Measurements from ENCODE around the gene MAB21L3. TPM values are rescaled to one million over a fixed set of nuclear protein-coding genes. Genes with fewer than 3 reads are reported as not detected.

MAB21L3 gene
- total and polyA plus RNA-seq, 2 of the 13 experiments (the other 11 are each of a cell fraction or from before 2014, with no cell fraction given): 0.55 to 4.1 TPM

DNA sequence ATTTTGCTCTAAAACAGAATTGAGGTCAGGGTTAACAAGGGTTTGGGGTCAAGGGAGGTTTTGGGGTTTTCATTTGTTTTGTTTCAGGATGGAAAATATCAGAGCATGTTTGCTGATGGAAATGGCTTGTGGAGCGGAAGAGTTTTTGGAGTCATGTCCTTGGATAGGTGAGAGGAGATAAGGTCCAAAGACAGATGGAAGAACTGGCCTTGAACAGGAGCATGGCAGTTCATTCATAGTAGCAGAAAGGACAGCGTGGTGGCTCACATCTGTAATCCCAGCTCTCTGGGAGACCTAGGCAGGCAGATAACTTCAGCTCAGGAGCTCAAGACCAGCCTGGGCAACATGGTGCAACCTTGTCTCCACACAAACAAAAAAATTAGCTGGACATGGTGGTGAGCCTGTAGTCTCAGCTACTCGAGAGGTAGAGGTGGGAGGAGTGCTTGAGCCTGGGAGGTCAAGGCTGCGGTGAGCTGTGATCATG lies 65.1 kb downstream of the MAB21L3 start (continued):
- TF ChIP-seq, protein P1, sequence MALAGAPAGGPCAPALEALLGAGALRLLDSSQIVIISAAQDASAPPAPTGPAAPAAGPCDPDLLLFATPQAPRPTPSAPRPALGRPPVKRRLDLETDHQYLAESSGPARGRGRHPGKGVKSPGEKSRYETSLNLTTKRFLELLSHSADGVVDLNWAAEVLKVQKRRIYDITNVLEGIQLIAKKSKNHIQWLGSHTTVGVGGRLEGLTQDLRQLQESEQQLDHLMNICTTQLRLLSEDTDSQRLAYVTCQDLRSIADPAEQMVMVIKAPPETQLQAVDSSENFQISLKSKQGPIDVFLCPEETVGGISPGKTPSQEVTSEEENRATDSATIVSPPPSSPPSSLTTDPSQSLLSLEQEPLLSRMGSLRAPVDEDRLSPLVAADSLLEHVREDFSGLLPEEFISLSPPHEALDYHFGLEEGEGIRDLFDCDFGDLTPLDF (CRISPR knock-in tag; IDR thresholded peaks at IDR 0.05): no peak
- no peak for TF ChIP-seq ZNF737 (CRISPR knock-in tag; IDR thresholded peaks at IDR 0.05; ENCODE audit: borderline replicate concordance)
- TF ChIP-seq ZNF530 (CRISPR knock-in tag; IDR thresholded peaks at IDR 0.05; ENCODE audit: low read depth): no peak
- TF ChIP-seq NCOA1 (CRISPR knock-in tag; IDR thresholded peaks at IDR 0.05): peak; percentile 57; the same call in 1 of the 2 replicates
- TF ChIP-seq CHD2 (IDR thresholded peaks at IDR 0.05; ENCODE audit: low read depth, low read length): no peak
- TF ChIP-seq, protein P2, sequence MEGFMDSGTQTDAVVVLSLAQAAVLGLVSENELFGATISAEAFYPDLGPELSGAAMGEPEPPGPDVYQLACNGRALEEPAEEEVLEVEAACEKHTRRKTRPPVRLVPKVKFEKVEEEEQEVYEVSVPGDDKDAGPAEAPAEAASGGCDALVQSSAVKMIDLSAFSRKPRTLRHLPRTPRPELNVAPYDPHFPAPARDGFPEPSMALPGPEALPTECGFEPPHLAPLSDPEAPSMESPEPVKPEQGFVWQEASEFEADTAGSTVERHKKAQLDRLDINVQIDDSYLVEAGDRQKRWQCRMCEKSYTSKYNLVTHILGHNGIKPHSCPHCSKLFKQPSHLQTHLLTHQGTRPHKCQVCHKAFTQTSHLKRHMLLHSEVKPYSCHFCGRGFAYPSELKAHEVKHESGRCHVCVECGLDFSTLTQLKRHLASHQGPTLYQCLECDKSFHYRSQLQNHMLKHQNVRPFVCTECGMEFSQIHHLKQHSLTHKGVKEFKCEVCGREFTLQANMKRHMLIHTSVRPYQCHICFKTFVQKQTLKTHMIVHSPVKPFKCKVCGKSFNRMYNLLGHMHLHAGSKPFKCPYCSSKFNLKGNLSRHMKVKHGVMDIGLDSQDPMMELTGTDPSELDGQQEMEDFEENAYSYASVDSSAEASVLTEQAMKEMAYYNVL (CRISPR knock-in tag; IDR thresholded peaks at IDR 0.05; ENCODE audit: borderline replicate concordance): peak; percentile 83; the same call in 1 of the 2 replicates
- no peak for TF ChIP-seq FOXP1 (IDR thresholded peaks at IDR 0.05)
- peak; percentile 41; the same call in 1 of the 2 replicates for TF ChIP-seq FOXP1 (CRISPR knock-in tag; IDR thresholded peaks at IDR 0.05)
- TF ChIP-seq THAP11 (CRISPR knock-in tag; IDR thresholded peaks at IDR 0.05): no peak
- no peak for TF ChIP-seq ZNF101 (CRISPR knock-in tag; IDR thresholded peaks at IDR 0.05; ENCODE audit: borderline replicate concordance, low read depth)
- TF ChIP-seq PCBP2 (optimal IDR thresholded peaks at IDR 0.05; ENCODE audit: low read depth, low read length, poor library complexity, severe bottlenecking): no peak
- TF ChIP-seq ZNF12 (CRISPR knock-in tag; IDR thresholded peaks at IDR 0.05): no peak
- TF ChIP-seq, protein P3, sequence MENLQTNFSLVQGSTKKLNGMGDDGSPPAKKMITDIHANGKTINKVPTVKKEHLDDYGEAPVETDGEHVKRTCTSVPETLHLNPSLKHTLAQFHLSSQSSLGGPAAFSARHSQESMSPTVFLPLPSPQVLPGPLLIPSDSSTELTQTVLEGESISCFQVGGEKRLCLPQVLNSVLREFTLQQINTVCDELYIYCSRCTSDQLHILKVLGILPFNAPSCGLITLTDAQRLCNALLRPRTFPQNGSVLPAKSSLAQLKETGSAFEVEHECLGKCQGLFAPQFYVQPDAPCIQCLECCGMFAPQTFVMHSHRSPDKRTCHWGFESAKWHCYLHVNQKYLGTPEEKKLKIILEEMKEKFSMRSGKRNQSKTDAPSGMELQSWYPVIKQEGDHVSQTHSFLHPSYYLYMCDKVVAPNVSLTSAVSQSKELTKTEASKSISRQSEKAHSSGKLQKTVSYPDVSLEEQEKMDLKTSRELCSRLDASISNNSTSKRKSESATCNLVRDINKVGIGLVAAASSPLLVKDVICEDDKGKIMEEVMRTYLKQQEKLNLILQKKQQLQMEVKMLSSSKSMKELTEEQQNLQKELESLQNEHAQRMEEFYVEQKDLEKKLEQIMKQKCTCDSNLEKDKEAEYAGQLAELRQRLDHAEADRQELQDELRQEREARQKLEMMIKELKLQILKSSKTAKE (CRISPR knock-in tag; IDR thresholded peaks at IDR 0.05; ENCODE audit: borderline replicate concordance): peak; percentile 40; the same call in 1 of the 2 replicates
- TF ChIP-seq SRSF4 (IDR thresholded peaks at IDR 0.05; ENCODE audit: low read depth, low read length, poor library complexity, severe bottlenecking): no peak
- TF ChIP-seq, protein P4, sequence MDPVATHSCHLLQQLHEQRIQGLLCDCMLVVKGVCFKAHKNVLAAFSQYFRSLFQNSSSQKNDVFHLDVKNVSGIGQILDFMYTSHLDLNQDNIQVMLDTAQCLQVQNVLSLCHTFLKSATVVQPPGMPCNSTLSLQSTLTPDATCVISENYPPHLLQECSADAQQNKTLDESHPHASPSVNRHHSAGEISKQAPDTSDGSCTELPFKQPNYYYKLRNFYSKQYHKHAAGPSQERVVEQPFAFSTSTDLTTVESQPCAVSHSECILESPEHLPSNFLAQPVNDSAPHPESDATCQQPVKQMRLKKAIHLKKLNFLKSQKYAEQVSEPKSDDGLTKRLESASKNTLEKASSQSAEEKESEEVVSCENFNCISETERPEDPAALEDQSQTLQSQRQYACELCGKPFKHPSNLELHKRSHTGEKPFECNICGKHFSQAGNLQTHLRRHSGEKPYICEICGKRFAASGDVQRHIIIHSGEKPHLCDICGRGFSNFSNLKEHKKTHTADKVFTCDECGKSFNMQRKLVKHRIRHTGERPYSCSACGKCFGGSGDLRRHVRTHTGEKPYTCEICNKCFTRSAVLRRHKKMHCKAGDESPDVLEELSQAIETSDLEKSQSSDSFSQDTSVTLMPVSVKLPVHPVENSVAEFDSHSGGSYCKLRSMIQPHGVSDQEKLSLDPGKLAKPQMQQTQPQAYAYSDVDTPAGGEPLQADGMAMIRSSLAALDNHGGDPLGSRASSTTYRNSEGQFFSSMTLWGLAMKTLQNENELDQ (CRISPR knock-in tag; IDR thresholded peaks at IDR 0.05; ENCODE audit: borderline replicate concordance): no peak
- TF ChIP-seq ZNF788 (CRISPR knock-in tag; IDR thresholded peaks at IDR 0.05; ENCODE audit: borderline replicate concordance): peak; percentile 30; the same call in 1 of the 2 replicates
- TF ChIP-seq, protein P5, sequence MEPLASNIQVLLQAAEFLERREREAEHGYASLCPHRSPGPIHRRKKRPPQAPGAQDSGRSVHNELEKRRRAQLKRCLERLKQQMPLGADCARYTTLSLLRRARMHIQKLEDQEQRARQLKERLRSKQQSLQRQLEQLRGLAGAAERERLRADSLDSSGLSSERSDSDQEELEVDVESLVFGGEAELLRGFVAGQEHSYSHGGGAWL (CRISPR knock-in tag; IDR thresholded peaks at IDR 0.05): no peak
- TF ChIP-seq, protein P6, sequence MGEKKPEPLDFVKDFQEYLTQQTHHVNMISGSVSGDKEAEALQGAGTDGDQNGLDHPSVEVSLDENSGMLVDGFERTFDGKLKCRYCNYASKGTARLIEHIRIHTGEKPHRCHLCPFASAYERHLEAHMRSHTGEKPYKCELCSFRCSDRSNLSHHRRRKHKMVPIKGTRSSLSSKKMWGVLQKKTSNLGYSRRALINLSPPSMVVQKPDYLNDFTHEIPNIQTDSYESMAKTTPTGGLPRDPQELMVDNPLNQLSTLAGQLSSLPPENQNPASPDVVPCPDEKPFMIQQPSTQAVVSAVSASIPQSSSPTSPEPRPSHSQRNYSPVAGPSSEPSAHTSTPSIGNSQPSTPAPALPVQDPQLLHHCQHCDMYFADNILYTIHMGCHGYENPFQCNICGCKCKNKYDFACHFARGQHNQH (CRISPR knock-in tag; IDR thresholded peaks at IDR 0.05): no peak
